ENCODE data around the gene SRSF12. TPM values are rescaled to one million over a fixed set of nuclear protein-coding genes. Genes with fewer than 3 reads are reported as not detected.

SRSF12 gene
- total RNA-seq, 2 donors from 2014 or later, result 1.1 TPM; not detected in 1

GRCh38 chr6:89087881-89088280, 30.0 kb downstream of the SRSF12 start:
- Mint-ChIP-seq H3K27me3 (no peaks in the 10 kb centered on the region), H3K4me3 (no peak overlapping the region), H3K27ac (peak overlapping the region; percentile 52), H3K4me1 (peaks cover 41% of the 10 kb centered on the region), H3K36me3 (ENCODE audit: low read depth) (peaks cover 47% of the 10 kb centered on the region), H3K9me3 (no peaks in the 10 kb centered on the region)
- no peak for ATAC-seq (replicated peaks)

GRCh38 chr6:89085409-89086205, 32.3 kb downstream of the SRSF12 start:
- Mint-ChIP-seq H3K9me3 (no peaks in the 10 kb centered on the region), H3K4me1 (peaks cover 38% of the 10 kb centered on the region), H3K36me3 (ENCODE audit: low read depth) (peaks cover 65% of the 10 kb centered on the region), H3K27ac (no peak overlapping the region), H3K4me3 (peak overlapping the region; percentile 100), H3K27me3 (no peaks in the 10 kb centered on the region)
- no peak for ATAC-seq (replicated peaks)

GRCh38 chr6:89084954-89085353, 32.9 kb downstream of the SRSF12 start:
- Mint-ChIP-seq H3K36me3 (ENCODE audit: low read depth) (peaks cover 70% of the 10 kb centered on the region), H3K4me3 (peak overlapping the region; percentile 100), H3K27ac (peak overlapping the region; percentile 67), H3K27me3 (no peaks in the 10 kb centered on the region), H3K4me1 (peaks cover 35% of the 10 kb centered on the region), H3K9me3 (no peaks in the 10 kb centered on the region)
- no peak for ATAC-seq (replicated peaks)

GRCh38 chr6:89084542-89084941, 33.3 kb downstream of the SRSF12 start:
- ATAC-seq (replicated peaks), result no peak
- no peaks in the 10 kb centered on the region for H3K27me3 Mint-ChIP-seq
- H3K9me3 Mint-ChIP-seq, result no peaks in the 10 kb centered on the region
- H3K4me1 Mint-ChIP-seq, result peaks cover 35% of the 10 kb centered on the region
- H3K4me3 Mint-ChIP-seq, result peak overlapping the region; percentile 100
- H3K36me3 Mint-ChIP-seq (ENCODE audit: low read depth), result peaks cover 70% of the 10 kb centered on the region
- peak overlapping the region; percentile 67 for H3K27ac Mint-ChIP-seq

GRCh38 chr6:89082486-89082891, 35.4 kb downstream of the SRSF12 start:
- Mint-ChIP-seq H3K4me3 (peak overlapping the region; percentile 100), H3K9me3 (no peaks in the 10 kb centered on the region), H3K36me3 (ENCODE audit: low read depth) (peaks cover 67% of the 10 kb centered on the region), H3K4me1 (peaks cover 28% of the 10 kb centered on the region), H3K27me3 (no peaks in the 10 kb centered on the region), H3K27ac (peak overlapping the region; percentile 100)
- no peak for ATAC-seq (replicated peaks)

GRCh38 chr6:89081423-89082322, 36.2 kb downstream of the SRSF12 start:
- peak; percentile 69 for ATAC-seq (replicated peaks)
- H3K36me3 Mint-ChIP-seq (ENCODE audit: low read depth), result peaks cover 61% of the 10 kb centered on the region
- peak overlapping the region; percentile 100 for H3K4me3 Mint-ChIP-seq
- H3K27me3 Mint-ChIP-seq, result no peaks in the 10 kb centered on the region
- peaks cover 23% of the 10 kb centered on the region for H3K4me1 Mint-ChIP-seq
- H3K27ac Mint-ChIP-seq, result peak overlapping the region; percentile 100
- H3K9me3 Mint-ChIP-seq, result no peaks in the 10 kb centered on the region

GRCh38 chr6:89081129-89081422, 36.8 kb downstream of the SRSF12 start:
- Mint-ChIP-seq H3K27me3 (no peaks in the 10 kb centered on the region), H3K9me3 (no peaks in the 10 kb centered on the region), H3K4me1 (peaks cover 20% of the 10 kb centered on the region), H3K36me3 (ENCODE audit: low read depth) (peaks cover 55% of the 10 kb centered on the region), H3K27ac (peak overlapping the region; percentile 100), H3K4me3 (peak overlapping the region; percentile 100)
- peak; percentile 16 for ATAC-seq (replicated peaks)

GRCh38 chr6:89080281-89081128, 37.4 kb downstream of the SRSF12 start, which contains the start of gene PNRC1:
TSS of gene PNRC1 (plus strand) at chr6:89080751. CDS start at chr6:89080895, 144 bp downstream.
- H3K9me3 Mint-ChIP-seq, result no peaks in the 10 kb centered on the region
- peak within 1 kb of the TSS; percentile 100 for H3K27ac Mint-ChIP-seq
- H3K4me1 Mint-ChIP-seq, result peaks cover 20% of the 10 kb centered on the region
- ATAC-seq (replicated peaks), result peak; percentile 76
- H3K27me3 Mint-ChIP-seq, result no peaks in the 10 kb centered on the region
- H3K4me3 Mint-ChIP-seq, result peak within 1 kb of the TSS; percentile 100
- H3K36me3 Mint-ChIP-seq (ENCODE audit: low read depth), result peaks cover 49% of the 10 kb centered on the region

GRCh38 chr6:89079511-89080234, 38.2 kb downstream of the SRSF12 start:
- Mint-ChIP-seq H3K27ac (peak overlapping the region; percentile 86), H3K27me3 (no peaks in the 10 kb centered on the region), H3K9me3 (no peaks in the 10 kb centered on the region), H3K4me3 (peak overlapping the region; percentile 100), H3K4me1 (peaks cover 12% of the 10 kb centered on the region), H3K36me3 (ENCODE audit: low read depth) (peaks cover 41% of the 10 kb centered on the region)
- ATAC-seq (replicated peaks), result peak; percentile 20

- ATAC-seq (replicated peaks), result no peak
- peaks cover 4% of the 10 kb centered on the region for H3K4me1 Mint-ChIP-seq
- no peaks in the 10 kb centered on the region for H3K27me3 Mint-ChIP-seq
- no peaks in the 10 kb centered on the region for H3K36me3 Mint-ChIP-seq (ENCODE audit: low read depth)
- no peaks in the 10 kb centered on the region for H3K9me3 Mint-ChIP-seq
- no peak overlapping the region for H3K4me3 Mint-ChIP-seq
- H3K27ac Mint-ChIP-seq, result no peak overlapping the region
Observed at GRCh38 chr6:89073840-89074239, 44.0 kb downstream of the SRSF12 start.

- no peak for ATAC-seq (replicated peaks)
- no peak overlapping the region for H3K4me3 Mint-ChIP-seq
- no peaks in the 10 kb centered on the region for H3K27me3 Mint-ChIP-seq
- no peak overlapping the region for H3K27ac Mint-ChIP-seq
- no peaks in the 10 kb centered on the region for H3K9me3 Mint-ChIP-seq
- no peaks in the 10 kb centered on the region for H3K36me3 Mint-ChIP-seq (ENCODE audit: low read depth)
- H3K4me1 Mint-ChIP-seq, result peaks cover 4% of the 10 kb centered on the region
Observed at GRCh38 chr6:89073014-89073620, 44.8 kb downstream of the SRSF12 start.

- Mint-ChIP-seq H3K27me3 (peaks cover 10% of the 10 kb centered on the region), H3K36me3 (ENCODE audit: low read depth) (no peaks in the 10 kb centered on the region), H3K27ac (no peak overlapping the region), H3K4me3 (no peak overlapping the region), H3K9me3 (no peaks in the 10 kb centered on the region), H3K4me1 (peaks cover 4% of the 10 kb centered on the region)
- no peak for ATAC-seq (replicated peaks)
Observed at GRCh38 chr6:89071036-89071435, 46.8 kb downstream of the SRSF12 start.

GRCh38 chr6:89069536-89070163, 48.2 kb downstream of the SRSF12 start:
- ATAC-seq (replicated peaks), result no peak
- Mint-ChIP-seq H3K4me3 (no peak overlapping the region), H3K36me3 (ENCODE audit: low read depth) (no peaks in the 10 kb centered on the region), H3K9me3 (no peaks in the 10 kb centered on the region), H3K4me1 (peaks cover 4% of the 10 kb centered on the region), H3K27ac (no peak overlapping the region), H3K27me3 (peaks cover 10% of the 10 kb centered on the region)

All from activated T-helper 17 cell treated with anti-CD3 and anti-CD28 coated beads, Interleukin-2, amount 50 U/mL, for 72 hours (primary cell).